Endodermal cell (in vitro differentiated cells): Measurements from ENCODE around the gene ARL16. TPM values are rescaled to one million over a fixed set of nuclear protein-coding genes. Genes with fewer than 3 reads are reported as not detected.

Source experiments
- DNase-seq: peaks from one replicate; pipeline ENCODE4 v3.0.0-alpha.2; 2017
- H3K27ac ChIP-seq: 2 replicates; pipeline ENCODE4 v1.5.1; 2013; ENCODE audit warnings: mild to moderate bottlenecking, low read depth, low read length, moderate library complexity
- H3K27me3 ChIP-seq: 2 replicates; pipeline ENCODE4 v1.6.1; 2013; ENCODE audit warnings: mild to moderate bottlenecking, low read length, moderate library complexity; ENCODE audit not compliant: insufficient read depth, control insufficient read depth, poor library complexity, severe bottlenecking
- H3K36me3 ChIP-seq: 2 replicates; pipeline ENCODE4 v1.7.0; 2013; ENCODE audit warnings: mild to moderate bottlenecking, low read length, moderate library complexity; ENCODE audit not compliant: control insufficient read depth, insufficient read depth
- H3K4me1 ChIP-seq: one replicate; pipeline ENCODE4 v1.7.0; 2013; ENCODE audit warnings: low read length; ENCODE audit not compliant: control insufficient read depth, insufficient read depth
- H3K4me3 ChIP-seq: 2 replicates; pipeline ENCODE4 v1.5.1; 2013; ENCODE audit warnings: mild to moderate bottlenecking, low read length, moderate library complexity
- H3K9ac ChIP-seq: 2 replicates; pipeline ENCODE4 v1.6.1; 2013; ENCODE audit warnings: mild to moderate bottlenecking, low read length, moderate library complexity; ENCODE audit not compliant: poor library complexity, severe bottlenecking; ENCODE audit errors: extremely low read depth
- H3K9me3 ChIP-seq: 2 replicates; pipeline ENCODE4 v1.6.1; 2013; ENCODE audit warnings: mild to moderate bottlenecking, low read length, moderate library complexity; ENCODE audit not compliant: control insufficient read depth
- H3K27ac Mint-ChIP-seq: 2 replicates; pipeline ENCODE4 v1.8.0; 2020; ENCODE audit warnings: mixed read lengths
- H3K27me3 Mint-ChIP-seq: 2 replicates; pipeline ENCODE4 v1.8.0; 2021; ENCODE audit warnings: mild to moderate bottlenecking, mixed read lengths; ENCODE audit not compliant: insufficient read depth
- H3K36me3 Mint-ChIP-seq: 2 replicates; pipeline ENCODE4 v1.8.0; 2020; ENCODE audit warnings: low read depth, mixed read lengths
- H3K4me1 Mint-ChIP-seq: 2 replicates; pipeline ENCODE4 v1.8.0; 2020; ENCODE audit warnings: mixed read lengths
- H3K4me3 Mint-ChIP-seq: 2 replicates; pipeline ENCODE4 v1.8.0; 2020; ENCODE audit warnings: mild to moderate bottlenecking, moderate library complexity, mixed read lengths
- H3K9me3 Mint-ChIP-seq: 2 replicates; pipeline ENCODE4 v1.8.0; 2020; ENCODE audit warnings: mild to moderate bottlenecking, mixed read lengths
- CTCF ChIP-seq: fragments of 200-600 bp; sonication (generic); conservative IDR thresholded peaks from 2 replicates; pipeline ENCODE4 v1.5.0; 2021; ENCODE audit warnings: antibody characterized with exemption, mild to moderate bottlenecking
- WGBS, 2 experiments: methylation state at CpG; one replicate each; pipeline versions ENCODE4 v1.1.5 to v1.1.7; 2013; ENCODE audit warnings: missing lambda C conversion rate in 2 of 2, mixed read lengths in 1 of 2; ENCODE audit not compliant: insufficient coverage in 1 of 2, insufficient read length in 1 of 2; 5-methylcytosine and 5-hydroxymethylcytosine counted together
- total RNA-seq, 2 donors: library from RNA; stranded (reverse); fragmentation: NEBNext Ultra II Directional in 1 of 2; extraction: Animal tissue kit (Norgen Biotek cat#: 25700) in 1 of 2; gene quantifications; 2 replicates in 1 of 2; 3 replicates in 1 of 2; pipeline ENCODE4 v1.2.1, GENCODE V29; 2021

Gene ARL16
- total RNA-seq, 2 donors from 2014 or later = 41.2 to 47.8 TPM

- H3K4me3 Mint-ChIP-seq = no peak overlapping the region
- H3K4me3 ChIP-seq = no peak overlapping the region
- H3K4me1 Mint-ChIP-seq = peaks cover 6% of the 10 kb centered on the region
Measured at GRCh38 chr17:81726004-81726403, 42.4 kb upstream of the ARL16 start.

GRCh38 chr17:81725439-81725838 is 41.8 kb upstream of the ARL16 start:
- H3K9me3 Mint-ChIP-seq = no peaks in the 10 kb centered on the region
- H3K27ac Mint-ChIP-seq = no peak overlapping the region
- H3K27me3 Mint-ChIP-seq = no peaks in the 10 kb centered on the region
- no peak overlapping the region for H3K27ac ChIP-seq
- 88 to 92% methylated on average over 7 to 9 of the region's 9 CpGs for WGBS, 2 experiments
- no peaks in the 10 kb centered on the region for H3K36me3 Mint-ChIP-seq
- H3K9me3 ChIP-seq = no peaks in the 10 kb centered on the region
- peaks cover 6% of the 10 kb centered on the region for H3K4me1 Mint-ChIP-seq
- TF ChIP-seq CTCF = no peak
- no peaks in the 10 kb centered on the region for H3K27me3 ChIP-seq
- no peak overlapping the region for H3K4me3 Mint-ChIP-seq
- no peak overlapping the region for H3K4me3 ChIP-seq
- no peaks in the 10 kb centered on the region for H3K4me1 ChIP-seq
- DNase-seq = no peak
- no peaks in the 10 kb centered on the region for H3K36me3 ChIP-seq
- H3K9ac ChIP-seq = no peak overlapping the region

More at GRCh38 chr17:81726004-81726403, 42.4 kb upstream of the ARL16 start:
- Histone ChIP-seq H3K36me3 (no peaks in the 10 kb centered on the region), H3K9me3 (no peaks in the 10 kb centered on the region), H3K27ac (no peak overlapping the region), H3K9ac (no peak overlapping the region), H3K4me1 (no peaks in the 10 kb centered on the region), H3K27me3 (no peaks in the 10 kb centered on the region)
- Mint-ChIP-seq H3K27ac (no peak overlapping the region), H3K9me3 (no peaks in the 10 kb centered on the region), H3K36me3 (no peaks in the 10 kb centered on the region), H3K27me3 (no peaks in the 10 kb centered on the region)
- 89 to 93% methylated on average over 7 to 9 of the region's 9 CpGs for WGBS, 2 experiments
- TF ChIP-seq CTCF = no peak
- DNase-seq = no peak

GRCh38 chr17:81723651-81724209 is 40.1 kb upstream of the ARL16 start:
- Mint-ChIP-seq H3K27ac (no peak overlapping the region), H3K9me3 (no peaks in the 10 kb centered on the region), H3K36me3 (no peaks in the 10 kb centered on the region), H3K4me3 (no peak overlapping the region), H3K27me3 (no peaks in the 10 kb centered on the region), H3K4me1 (peaks cover 6% of the 10 kb centered on the region)
- no peak for TF ChIP-seq CTCF
- Histone ChIP-seq H3K27me3 (no peaks in the 10 kb centered on the region), H3K4me3 (no peak overlapping the region), H3K9me3 (no peaks in the 10 kb centered on the region), H3K9ac (no peak overlapping the region), H3K36me3 (no peaks in the 10 kb centered on the region), H3K4me1 (no peaks in the 10 kb centered on the region), H3K27ac (no peak overlapping the region)
- 93 to 94% methylated on average over 11 to 12 of the region's 12 CpGs for WGBS, 2 experiments
- DNase-seq = no peak
